K562 (cell line): ENCODE measurements around the gene ACAD10. TPM values are rescaled to one million over a fixed set of nuclear protein-coding genes. Genes with fewer than 3 reads are reported as not detected.
A peak's percentile ranks its signal among the peaks of the same experiment; 100 is the strongest.

Experiments
- CHD7 ChIP-seq: fragments of 200-600 bp; sonication (generic); IDR thresholded peaks from one replicate; pipeline ENCODE4 v1.6.1; 2012; ENCODE audit warnings: mild to moderate bottlenecking, low read depth, low read length, inconsistent platforms
- CREB1 ChIP-seq, 2 experiments: sonication (generic) in 1 of 2; formaldehyde crosslinking in 1 of 2; IDR thresholded peaks; 2 replicates each; pipeline versions ENCODE4 v1.6.1 to v1.8.0; 2012 to 2022; ENCODE audit warnings: inconsistent platforms in 1 of 2, mild to moderate bottlenecking in 1 of 2, missing genetic modification reagents in 1 of 2, moderate library complexity in 1 of 2
- CREBBP ChIP-seq: IDR thresholded peaks from one replicate; pipeline ENCODE4 v1.6.1; 2012; ENCODE audit warnings: low read depth, mild to moderate bottlenecking, control low read depth, inconsistent platforms, low read length
- LARP7 ChIP-seq: fragments of 450-650 bp; IDR thresholded peaks from 2 replicates; pipeline ENCODE4 v1.6.1; 2016
- NR3C1 ChIP-seq: sonication (generic); formaldehyde crosslinking; IDR thresholded peaks from 2 replicates; pipeline ENCODE4 v1.8.1; 2022; ENCODE audit warnings: missing genetic modification reagents
- PHF8 ChIP-seq: fragments of 200-600 bp; sonication (generic); IDR thresholded peaks from 2 replicates; pipeline ENCODE4 v1.6.1; 2012; ENCODE audit warnings: mixed run types, mild to moderate bottlenecking, inconsistent platforms, low read length, moderate library complexity, borderline replicate concordance
- RAD51 ChIP-seq: fragments of 450-650 bp; IDR thresholded peaks from 2 replicates; pipeline ENCODE4 v1.7.1; 2016; ENCODE audit warnings: low read depth, mild to moderate bottlenecking, borderline replicate concordance
- RBM34 ChIP-seq: fragments of 200-400 bp; formaldehyde crosslinking; IDR thresholded peaks from 2 replicates; pipeline ENCODE4 v1.6.1; 2018; ENCODE audit warnings: low read length, borderline replicate concordance; ENCODE audit not compliant: insufficient read depth
- SIN3A ChIP-seq, 2 experiments: fragments of 150-350 bp in 1 of 2; IDR thresholded peaks; 2 replicates each; pipeline ENCODE4 v1.6.1; 2011 to 2016; ENCODE audit warnings: borderline replicate concordance in 2 of 2, low read depth in 2 of 2, low read length in 2 of 2, mild to moderate bottlenecking in 2 of 2, moderate library complexity in 2 of 2; ENCODE audit not compliant: control insufficient read depth in 1 of 2
- SRSF1 ChIP-seq: fragments of 200-400 bp; formaldehyde crosslinking; IDR thresholded peaks from 2 replicates; pipeline ENCODE4 v1.6.1; 2017; ENCODE audit warnings: mild to moderate bottlenecking, low read depth, low read length, moderate library complexity
- ZSCAN29 ChIP-seq: fragments of 450-650 bp; IDR thresholded peaks from 2 replicates; pipeline ENCODE4 v1.6.1; 2017
- polyA plus RNA-seq, 8 experiments: library from polyadenylated mRNA; depleted of rRNA in 4 of 8; stranded (reverse) in 5 of 8; unstranded in 3 of 8; fragments of >200 nt; fragmentation: Nextera tagmentation in 2 of 8; fragmentation: Illumina TruSeq in 1 of 8; extraction: Ambion mirVana in 2 of 8; extraction: Trizol in 1 of 8; gene quantifications; 2 replicates each; pipeline versions ENCODE4 v1.2.1 to v1.2.3, GENCODE V29; 2011 to 2014; ENCODE audit warnings: inconsistent platforms in 1 of 8, missing spikeins in 1 of 8
- total RNA-seq, 7 experiments: library from RNA; depleted of rRNA in 6 of 7; stranded (reverse); fragments of >200 nt in 6 of 7; fragmentation: Illumina TruSeq in 2 of 7; extraction: Trizol in 2 of 7; gene quantifications; 2 replicates each; pipeline versions ENCODE4 v1.2.1 to v1.2.3, GENCODE V29; 2011 to 2021; ENCODE audit warnings: low replicate concordance in 1 of 7
- TF ChIP-seq, protein P1 (sequence below): fragments of 450-650 bp; formaldehyde crosslinking; IDR thresholded peaks from 2 replicates; pipeline ENCODE4 v1.4.0; 2022; ENCODE audit warnings: missing genetic modification characterization
- TF ChIP-seq, protein P2 (sequence below): sonication (generic); formaldehyde crosslinking; IDR thresholded peaks from 2 replicates; pipeline ENCODE4 v1.8.1; 2023; ENCODE audit warnings: mild to moderate bottlenecking, missing genetic modification reagents

ACAD10 gene
- total and polyA plus RNA-seq, 9 of the 15 experiments (the other 6 are each of a cell fraction or from before 2014, with no cell fraction given), result 2.3 to 19.2 (median 12.0) TPM

- TF ChIP-seq CHD7 (no peak), ZSCAN29 (peak; percentile 79; the same call in 1 of the 2 replicates), PHF8 (peak; percentile 91), NR3C1 (CRISPR knock-in tag) (no peak; the same call in 1 of the 2 replicates), SIN3A (IDR thresholded peaks at IDR 0.05; ENCODE audit: borderline replicate concordance in 2 of 2, control insufficient read depth in 1 of 2, low read depth in 2 of 2, low read length in 2 of 2) (no peak; a peak in 2 of 4 replicates), CREB1 (IDR thresholded peaks at IDR 0.05) (peak; percentile 66), CREB1 (CRISPR knock-in tag; IDR thresholded peaks at IDR 0.05) (peak; percentile 52; the same call in 1 of the 2 replicates), RAD51 (no peak), SRSF1 (no peak), CREBBP (no peak), RBM34 (no peak), LARP7 (no peak)
- TF ChIP-seq, protein P1, sequence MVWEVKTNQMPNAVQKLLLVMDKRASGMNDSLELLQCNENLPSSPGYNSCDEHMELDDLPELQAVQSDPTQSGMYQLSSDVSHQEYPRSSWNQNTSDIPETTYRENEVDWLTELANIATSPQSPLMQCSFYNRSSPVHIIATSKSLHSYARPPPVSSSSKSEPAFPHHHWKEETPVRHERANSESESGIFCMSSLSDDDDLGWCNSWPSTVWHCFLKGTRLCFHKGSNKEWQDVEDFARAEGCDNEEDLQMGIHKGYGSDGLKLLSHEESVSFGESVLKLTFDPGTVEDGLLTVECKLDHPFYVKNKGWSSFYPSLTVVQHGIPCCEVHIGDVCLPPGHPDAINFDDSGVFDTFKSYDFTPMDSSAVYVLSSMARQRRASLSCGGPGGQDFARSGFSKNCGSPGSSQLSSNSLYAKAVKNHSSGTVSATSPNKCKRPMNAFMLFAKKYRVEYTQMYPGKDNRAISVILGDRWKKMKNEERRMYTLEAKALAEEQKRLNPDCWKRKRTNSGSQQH (CRISPR knock-in tag), result no peak
- TF ChIP-seq, protein P2, sequence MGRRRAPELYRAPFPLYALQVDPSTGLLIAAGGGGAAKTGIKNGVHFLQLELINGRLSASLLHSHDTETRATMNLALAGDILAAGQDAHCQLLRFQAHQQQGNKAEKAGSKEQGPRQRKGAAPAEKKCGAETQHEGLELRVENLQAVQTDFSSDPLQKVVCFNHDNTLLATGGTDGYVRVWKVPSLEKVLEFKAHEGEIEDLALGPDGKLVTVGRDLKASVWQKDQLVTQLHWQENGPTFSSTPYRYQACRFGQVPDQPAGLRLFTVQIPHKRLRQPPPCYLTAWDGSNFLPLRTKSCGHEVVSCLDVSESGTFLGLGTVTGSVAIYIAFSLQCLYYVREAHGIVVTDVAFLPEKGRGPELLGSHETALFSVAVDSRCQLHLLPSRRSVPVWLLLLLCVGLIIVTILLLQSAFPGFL (CRISPR knock-in tag), result no peak
These were observed at the start of gene ACAD10, which contains the start of gene BRAP (continued) for GRCh38 chr12:111685811-111686573.
